GM18505 (cell line): ENCODE measurements around the gene PEAK3.

Experiments used
- ATAC-seq: cut with Tn5 transposase; IDR thresholded peaks from one replicate; pipeline ENCODE4 v1.9.1; 2021; ENCODE audit not compliant: unreplicated experiment
- POLR2A ChIP-seq: IDR thresholded peaks from 4 replicates; pipeline ENCODE4 v1.6.1; 2011; ENCODE audit warnings: borderline replicate concordance; ENCODE audit not compliant: insufficient read depth, insufficient read length; ENCODE audit errors: extremely low read depth

The PEAK3 gene

DNA sequence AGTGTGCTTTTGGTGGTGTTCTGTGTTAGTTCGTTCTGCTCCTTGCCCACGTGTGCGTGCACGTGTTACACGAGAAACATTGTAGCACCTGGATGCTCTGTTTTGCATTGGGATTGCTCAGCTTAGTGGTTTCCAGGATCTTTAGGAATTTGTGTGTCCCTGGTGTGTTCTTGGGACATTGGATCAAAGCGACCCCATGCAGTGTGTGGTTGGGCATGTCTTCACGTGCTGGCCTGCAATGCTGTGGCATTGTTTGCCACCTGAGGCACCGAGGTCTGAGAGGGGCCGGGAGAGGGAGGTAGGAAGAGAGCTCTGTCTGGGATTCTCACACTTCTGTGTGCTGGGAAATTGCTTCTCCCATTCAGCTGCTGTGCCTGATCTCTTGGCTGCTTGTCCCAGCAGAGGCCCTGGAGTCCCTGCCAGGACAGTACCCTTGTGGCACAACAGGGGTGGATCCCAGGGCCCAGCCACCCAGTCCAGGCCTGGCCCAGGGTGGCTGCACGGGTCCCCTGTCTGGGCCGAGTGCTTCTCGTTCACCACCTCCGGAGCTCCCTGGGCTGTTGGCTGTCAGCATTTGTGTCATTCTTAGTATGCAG lies 57.1 kb downstream of the PEAK3 start:
- ATAC-seq, result no peak
- no peak for TF ChIP-seq POLR2A
